GM12878 (cell line): ENCODE measurements around the gene SETSIP. TPM values are rescaled to one million over a fixed set of nuclear protein-coding genes. Genes with fewer than 3 reads are reported as not detected.

Experiments
- ATAC-seq: fragments of 200-7000 bp; cut with Tn5 transposase; 3 replicates; pipeline ENCODE4 v1.9.1; 2020; ENCODE audit warnings: mild to moderate bottlenecking, moderate library complexity
- BruUV-seq: library from RNA; stranded (reverse); fragments of 400-500 nt; replicated peaks from 2 replicates; lab custom pipeline; 2021; lab: Mats Ljungman, UMichigan
- CTCF ChIA-PET: fragments of 300-600 bp; sonication (Branson Sonifier 250); formaldehyde crosslinking; extraction: SDS; loops from one replicate; lab custom pipeline; 2021; ENCODE audit warnings: inconsistent platforms; lab: Yijun Ruan, JAX
- POLR2A ChIA-PET: fragments of 350-600 bp; formaldehyde crosslinking; extraction: SDS; loops from one replicate; lab custom pipeline; 2021; ENCODE audit warnings: inconsistent platforms; lab: Charles Lee
- RAD21 ChIA-PET: fragments of 300-600 bp; sonication (Branson Sonifier 250); formaldehyde crosslinking; loops from one replicate; lab custom pipeline; 2023; ENCODE audit warnings: antibody characterized with exemption; ENCODE audit not compliant: unreplicated experiment; lab: Charles Lee
- SMC1A ChIA-PET: fragments of 300-600 bp; sonication (Branson Sonifier 250); formaldehyde crosslinking; loops from one replicate; lab custom pipeline; 2023; ENCODE audit not compliant: unreplicated experiment, uncharacterized antibody; lab: Charles Lee
- DNase-seq: peaks from one replicate; pipeline ENCODE4 v3.0.0-alpha.2; 2011; ENCODE audit warnings: low read depth, low spot score
- FAIRE-seq: peaks from 3 replicates; lab custom pipeline; 2011; peaks lifted over from hg19 to GRCh38; lab: Jason Lieb, UNC
- H2AFZ ChIP-seq: 2 replicates; pipeline ENCODE4 v1.6.0; 2011; ENCODE audit warnings: low read depth, low read length, control low read depth; ENCODE audit not compliant: control insufficient read depth
- H3K27ac ChIP-seq: 2 replicates; pipeline ENCODE4 v1.5.1; 2011; ENCODE audit warnings: control low read depth; ENCODE audit not compliant: control insufficient read depth, insufficient read depth
- H3K27me3 ChIP-seq, 2 experiments: replicated peaks in 1 of 2; 2 replicates each; pipeline versions ENCODE4 v1.6.0 to v1.6.1; 2011; ENCODE audit warnings: low read length in 1 of 2; ENCODE audit not compliant: control insufficient read depth in 2 of 2, insufficient read depth in 2 of 2
- H3K36me3 ChIP-seq, 2 experiments: 2 replicates each; pipeline ENCODE4 v1.5.1; 2011; ENCODE audit warnings: low read length in 1 of 2; ENCODE audit not compliant: control insufficient read depth in 2 of 2, insufficient read depth in 2 of 2
- H3K4me1 ChIP-seq: 2 replicates; pipeline ENCODE4 v1.6.1; 2011; ENCODE audit warnings: mild to moderate bottlenecking, low read length, moderate library complexity, mixed read lengths; ENCODE audit not compliant: control insufficient read depth, insufficient read depth
- H3K4me2 ChIP-seq: 2 replicates; pipeline ENCODE4 v1.6.0; 2011; ENCODE audit warnings: control low read depth; ENCODE audit not compliant: control insufficient read depth, insufficient read depth
- H3K4me3 ChIP-seq: fragments of 200-600 bp; sonication (generic); 2 replicates; pipeline ENCODE4 v1.5.1; 2016
- H3K79me2 ChIP-seq: 2 replicates; pipeline ENCODE4 v1.6.0; 2011; ENCODE audit warnings: low read length; ENCODE audit not compliant: control insufficient read depth, insufficient read depth
- H3K9ac ChIP-seq: 2 replicates; pipeline ENCODE4 v1.8.0; 2011; ENCODE audit warnings: low read length, control low read depth, mixed read lengths; ENCODE audit not compliant: control insufficient read depth, insufficient read depth
- H3K9me3 ChIP-seq: replicated peaks from 3 replicates; pipeline ENCODE4 v1.5.1; 2011; ENCODE audit warnings: mild to moderate bottlenecking, low read length; ENCODE audit not compliant: control insufficient read depth, insufficient read depth
- H4K20me1 ChIP-seq: 2 replicates; pipeline ENCODE4 v1.6.0; 2011; ENCODE audit not compliant: control insufficient read depth, insufficient read depth
- BCL11A ChIP-seq: IDR thresholded peaks from 2 replicates; pipeline ENCODE4 v1.6.1; 2011; ENCODE audit warnings: low read depth, low read length
- FOS ChIP-seq: IDR thresholded peaks from 3 replicates; pipeline ENCODE4 v1.6.1; 2011; ENCODE audit warnings: borderline replicate concordance; ENCODE audit not compliant: insufficient read length; ENCODE audit errors: extremely low read depth
- IKZF2 ChIP-seq, 2 experiments: fragments of 450-650 bp; IDR thresholded peaks; 2 replicates each; pipeline ENCODE4 v1.6.1; 2017; ENCODE audit warnings: mild to moderate bottlenecking in 2 of 2, moderate library complexity in 2 of 2
- SMAD1 ChIP-seq: fragments of 450-650 bp; IDR thresholded peaks from 2 replicates; pipeline ENCODE4 v1.6.1; 2018; ENCODE audit warnings: mild to moderate bottlenecking, low read depth; ENCODE audit not compliant: partially characterized antibody
- SMAD5 ChIP-seq: IDR thresholded peaks from 2 replicates; pipeline ENCODE4 v1.6.1; 2016; ENCODE audit warnings: antibody characterized with exemption, low read depth
- SRF ChIP-seq, 2 experiments: IDR thresholded peaks; 2 replicates each; pipeline ENCODE4 v1.6.1; 2011; ENCODE audit warnings: low read depth in 2 of 2, low read length in 2 of 2, mild to moderate bottlenecking in 1 of 2, moderate library complexity in 1 of 2
- SUPT20H ChIP-seq: IDR thresholded peaks from 2 replicates; pipeline ENCODE4 v1.6.1; 2011; ENCODE audit warnings: low read depth, mild to moderate bottlenecking, low read length, moderate library complexity, borderline replicate concordance; ENCODE audit not compliant: control insufficient read depth
- TAF1 ChIP-seq: IDR thresholded peaks from 2 replicates; pipeline ENCODE4 v1.6.1; 2011; ENCODE audit warnings: mild to moderate bottlenecking, low read depth, low read length, borderline replicate concordance
- TARDBP ChIP-seq: IDR thresholded peaks from 2 replicates; pipeline ENCODE4 v1.6.1; 2016; ENCODE audit warnings: borderline replicate concordance
- TCF7 ChIP-seq: IDR thresholded peaks from 2 replicates; pipeline ENCODE4 v1.6.1; 2014; ENCODE audit warnings: antibody characterized with exemption, borderline replicate concordance
- ZNF24 ChIP-seq: fragments of 450-650 bp; IDR thresholded peaks from 2 replicates; pipeline ENCODE4 v1.6.1; 2017; ENCODE audit warnings: antibody characterized with exemption, mild to moderate bottlenecking
- WGBS: methylation state at CpG from one replicate; pipeline ENCODE4 v1.1.6; 2016; ENCODE audit warnings: low lambda C conversion rate; ENCODE audit not compliant: insufficient replicate concordance, insufficient coverage; ENCODE audit errors: missing lambda C conversion rate; 5-methylcytosine and 5-hydroxymethylcytosine counted together
- in situ Hi-C: fragments of 300-500 bp; cut with MboI; formaldehyde crosslinking; loops from 9 replicates; pipeline ENCODE4 v1.14.3; 2018; ENCODE audit warnings: mixed read lengths
- intact Hi-C: fragments of 100-400 bp; cut with micrococcal nuclease; formaldehyde crosslinking; loops from one replicate; pipeline ENCODE4 v1.14.2; 2022; ENCODE audit not compliant: unreplicated experiment
- polyA plus RNA-seq, 11 experiments: library from polyadenylated mRNA; depleted of rRNA in 4 of 11; unstranded in 6 of 11; stranded (reverse) in 5 of 11; fragments of >200 nt; fragmentation: Nextera tagmentation in 4 of 11; fragmentation: Illumina TruSeq in 1 of 11; extraction: Ambion mirVana in 4 of 11; extraction: Trizol in 1 of 11; gene quantifications; 1 replicate in 1 of 11; 2 replicates in 10 of 11; pipeline versions ENCODE4 v1.2.1 to v1.2.3, GENCODE V29; 2011 to 2016; ENCODE audit warnings: inconsistent platforms in 2 of 11, missing spikeins in 2 of 11, low read depth in 1 of 11
- total RNA-seq, 4 experiments: library from RNA; depleted of rRNA in 3 of 4; stranded (reverse); fragments of >200 nt in 3 of 4; fragmentation: Illumina TruSeq in 1 of 4; extraction: Trizol in 1 of 4; gene quantifications; 2 replicates each; pipeline versions ENCODE4 v1.2.1 to v1.2.3, GENCODE V29; 2013 to 2021
- TF ChIP-seq, protein P1 (sequence below): fragments of 450-650 bp; IDR thresholded peaks from 2 replicates; pipeline ENCODE4 v1.6.1; 2017; ENCODE audit warnings: mild to moderate bottlenecking
- TF ChIP-seq, protein P2 (sequence below): fragments of 150-350 bp; IDR thresholded peaks from 2 replicates; pipeline ENCODE4 v1.6.1; 2016; ENCODE audit warnings: low read depth, low read length

The SETSIP gene
- total and polyA plus RNA-seq, 10 of the 15 experiments (the other 5 are each of a cell fraction or from before 2014, with no cell fraction given), result 0.15 to 0.46 (median 0.23) TPM; not detected in 2

DNA sequence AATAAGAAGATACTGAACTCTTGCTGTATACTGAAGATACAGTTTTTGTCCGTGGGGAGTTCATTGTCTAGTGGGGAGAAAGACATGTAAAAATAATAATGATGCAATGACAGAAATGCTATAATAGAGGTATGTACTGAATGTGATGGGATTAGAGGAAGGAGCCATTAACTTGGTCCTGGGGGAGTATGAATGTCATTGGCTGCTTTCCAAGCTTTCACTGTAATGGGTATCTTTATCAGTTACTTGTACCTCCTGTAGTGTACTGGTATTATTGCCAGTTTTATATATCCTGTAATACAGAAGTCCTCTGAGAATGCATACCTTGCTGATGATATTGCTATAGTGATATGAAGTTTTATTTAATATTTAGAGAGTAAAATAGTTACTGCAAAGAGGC, 12.3 kb upstream of the SETSIP start:
- H3K4me1 ChIP-seq, result no peaks in the 10 kb centered on the region
- H3K9ac ChIP-seq, result no peak overlapping the region
- FAIRE-seq (no peak), DNase-seq (no peak), ATAC-seq (no peak)
- RAD21 ChIA-PET, result no interaction called here
- BruUV-seq, result no TSS peak
- SMC1A ChIA-PET, result no interaction called here
- no peaks in the 10 kb centered on the region; the same call in 2 of the 3 replicates for H3K9me3 ChIP-seq
- intact Hi-C loops (no loop called here), in situ Hi-C loops (no loop called here)
- H3K27ac ChIP-seq, result no peak overlapping the region
- no peaks in the 10 kb centered on the region for H3K36me3 ChIP-seq
- H4K20me1 ChIP-seq, result no peaks in the 10 kb centered on the region
- no peak overlapping the region for H3K4me2 ChIP-seq
- H2AFZ ChIP-seq, result no peak overlapping the region
- TF ChIP-seq SUPT20H (no peak), IKZF2 (IDR thresholded peaks at IDR 0.05) (no peak), SMAD5 (no peak)
- CTCF ChIA-PET, result no interaction called here
- H3K27me3 ChIP-seq, result no peaks in the 10 kb centered on the region
- no peak overlapping the region for H3K4me3 ChIP-seq
- 52% methylated on average over 1 of the region's 1 CpG for WGBS
- H3K79me2 ChIP-seq, result no peaks in the 10 kb centered on the region
- POLR2A ChIA-PET, result no interaction called here

DNA sequence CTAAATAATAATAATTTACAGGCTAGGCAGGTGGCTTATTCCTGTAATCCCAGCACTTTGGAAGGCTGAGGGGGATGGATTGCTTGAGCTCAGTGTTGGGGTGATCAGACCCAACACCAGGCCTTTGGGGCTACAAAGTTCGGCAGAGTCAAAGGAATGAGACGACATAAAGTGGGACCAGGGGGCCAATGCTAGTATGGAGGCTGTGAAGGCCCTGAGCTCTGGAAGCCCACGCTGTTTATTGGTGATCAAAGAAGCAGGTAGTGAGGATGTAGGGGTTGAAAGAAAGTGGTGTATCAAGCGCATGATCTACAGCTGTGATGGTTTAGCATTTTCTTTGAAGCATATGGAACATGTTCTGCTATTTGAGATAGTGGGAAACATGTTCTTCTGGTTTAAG, 10.5 kb upstream of the SETSIP start:
- Histone ChIP-seq H3K4me2 (no peak overlapping the region), H3K27me3 (no peaks in the 10 kb centered on the region), H3K79me2 (no peaks in the 10 kb centered on the region), H3K36me3 (no peaks in the 10 kb centered on the region), H3K27ac (no peak overlapping the region), H4K20me1 (no peaks in the 10 kb centered on the region), H3K9me3 (no peaks in the 10 kb centered on the region; the same call in 1 of the 3 replicates), H2AFZ (no peak overlapping the region), H3K4me1 (no peaks in the 10 kb centered on the region), H3K9ac (no peak overlapping the region), H3K4me3 (no peak overlapping the region)
- FAIRE-seq (no peak), DNase-seq (no peak), ATAC-seq (no peak)
- in situ Hi-C loops (no loop called here), intact Hi-C loops (no loop called here)
- 46% methylated on average over 4 of the region's 4 CpGs for WGBS
- TF ChIP-seq, protein P1, sequence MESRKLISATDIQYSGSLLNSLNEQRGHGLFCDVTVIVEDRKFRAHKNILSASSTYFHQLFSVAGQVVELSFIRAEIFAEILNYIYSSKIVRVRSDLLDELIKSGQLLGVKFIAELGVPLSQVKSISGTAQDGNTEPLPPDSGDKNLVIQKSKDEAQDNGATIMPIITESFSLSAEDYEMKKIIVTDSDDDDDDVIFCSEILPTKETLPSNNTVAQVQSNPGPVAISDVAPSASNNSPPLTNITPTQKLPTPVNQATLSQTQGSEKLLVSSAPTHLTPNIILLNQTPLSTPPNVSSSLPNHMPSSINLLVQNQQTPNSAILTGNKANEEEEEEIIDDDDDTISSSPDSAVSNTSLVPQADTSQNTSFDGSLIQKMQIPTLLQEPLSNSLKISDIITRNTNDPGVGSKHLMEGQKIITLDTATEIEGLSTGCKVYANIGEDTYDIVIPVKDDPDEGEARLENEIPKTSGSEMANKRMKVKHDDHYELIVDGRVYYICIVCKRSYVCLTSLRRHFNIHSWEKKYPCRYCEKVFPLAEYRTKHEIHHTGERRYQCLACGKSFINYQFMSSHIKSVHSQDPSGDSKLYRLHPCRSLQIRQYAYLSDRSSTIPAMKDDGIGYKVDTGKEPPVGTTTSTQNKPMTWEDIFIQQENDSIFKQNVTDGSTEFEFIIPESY, result no peak
- TF ChIP-seq SRF (IDR thresholded peaks at IDR 0.05; ENCODE audit: low read depth in 2 of 2, low read length in 2 of 2) (no peak), TARDBP (no peak), TCF7 (no peak), TAF1 (no peak), ZNF24 (no peak), SMAD1 (no peak), BCL11A (no peak), FOS (no peak)
- TF ChIP-seq, protein P2, sequence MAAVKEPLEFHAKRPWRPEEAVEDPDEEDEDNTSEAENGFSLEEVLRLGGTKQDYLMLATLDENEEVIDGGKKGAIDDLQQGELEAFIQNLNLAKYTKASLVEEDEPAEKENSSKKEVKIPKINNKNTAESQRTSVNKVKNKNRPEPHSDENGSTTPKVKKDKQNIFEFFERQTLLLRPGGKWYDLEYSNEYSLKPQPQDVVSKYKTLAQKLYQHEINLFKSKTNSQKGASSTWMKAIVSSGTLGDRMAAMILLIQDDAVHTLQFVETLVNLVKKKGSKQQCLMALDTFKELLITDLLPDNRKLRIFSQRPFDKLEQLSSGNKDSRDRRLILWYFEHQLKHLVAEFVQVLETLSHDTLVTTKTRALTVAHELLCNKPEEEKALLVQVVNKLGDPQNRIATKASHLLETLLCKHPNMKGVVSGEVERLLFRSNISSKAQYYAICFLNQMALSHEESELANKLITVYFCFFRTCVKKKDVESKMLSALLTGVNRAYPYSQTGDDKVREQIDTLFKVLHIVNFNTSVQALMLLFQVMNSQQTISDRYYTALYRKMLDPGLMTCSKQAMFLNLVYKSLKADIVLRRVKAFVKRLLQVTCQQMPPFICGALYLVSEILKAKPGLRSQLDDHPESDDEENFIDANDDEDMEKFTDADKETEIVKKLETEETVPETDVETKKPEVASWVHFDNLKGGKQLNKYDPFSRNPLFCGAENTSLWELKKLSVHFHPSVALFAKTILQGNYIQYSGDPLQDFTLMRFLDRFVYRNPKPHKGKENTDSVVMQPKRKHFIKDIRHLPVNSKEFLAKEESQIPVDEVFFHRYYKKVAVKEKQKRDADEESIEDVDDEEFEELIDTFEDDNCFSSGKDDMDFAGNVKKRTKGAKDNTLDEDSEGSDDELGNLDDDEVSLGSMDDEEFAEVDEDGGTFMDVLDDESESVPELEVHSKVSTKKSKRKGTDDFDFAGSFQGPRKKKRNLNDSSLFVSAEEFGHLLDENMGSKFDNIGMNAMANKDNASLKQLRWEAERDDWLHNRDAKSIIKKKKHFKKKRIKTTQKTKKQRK, result no peak
- SMC1A ChIA-PET, result no interaction called here
- CTCF ChIA-PET, result no interaction called here
- BruUV-seq, result no TSS peak
- POLR2A ChIA-PET, result no interaction called here
- RAD21 ChIA-PET, result no interaction called here
